KBM-7 (cell line): ENCODE data around the gene RTN4.

ENCODE experiments used
- DNase-seq: peaks from one replicate; pipeline ENCODE4 v3.0.0-alpha.2; 2015
- in situ Hi-C: fragments of 300-500 bp; cut with MboI; formaldehyde crosslinking; loops from 2 replicates; pipeline ENCODE4 v1.14.3; 2020; ENCODE audit warnings: low sequenced_read_pairs, low pct_unique_long_range_greater_than_20kb, mixed read lengths

Gene RTN4

GRCh38 chr2:54979321-54980044 is 70.8 kb downstream of the RTN4 start:
- DNase-seq: no peak
- in situ Hi-C loops: no loop called here

GRCh38 chr2:54977149-54977548 is 73.1 kb downstream of the RTN4 start:
- DNase-seq: peak; percentile 49
- in situ Hi-C loops: no loop called here

GRCh38 chr2:54975598-54976492 is 74.4 kb downstream of the RTN4 start:
- DNase-seq: no peak
- in situ Hi-C loops: no loop called here

- in situ Hi-C loops: no loop called here
- DNase-seq: no peak
These were observed 75.1 kb downstream of the RTN4 start for GRCh38 chr2:54975175-54975574.

GRCh38 chr2:54969940-54970338 is 80.3 kb downstream of the RTN4 start:
- in situ Hi-C loops: no loop called here
- no peak for DNase-seq

- no peak for DNase-seq
- in situ Hi-C loops: no loop called here
These were observed 80.8 kb downstream of the RTN4 start for GRCh38 chr2:54969295-54969939.

GRCh38 chr2:54968561-54969218 is 81.6 kb downstream of the RTN4 start:
- no peak for DNase-seq
- in situ Hi-C loops: no loop called here

GRCh38 chr2:54967759-54968365 is 82.4 kb downstream of the RTN4 start:
- no peak for DNase-seq
- in situ Hi-C loops: no loop called here

- DNase-seq: no peak
- in situ Hi-C loops: no loop called here
These were observed 83.0 kb downstream of the RTN4 start for GRCh38 chr2:54967269-54967668.

GRCh38 chr2:54966837-54967236 is 83.4 kb downstream of the RTN4 start:
- in situ Hi-C loops: no loop called here
- no peak for DNase-seq

GRCh38 chr2:54966165-54966832 is 84.0 kb downstream of the RTN4 start:
- in situ Hi-C loops: no loop called here
- no peak for DNase-seq

GRCh38 chr2:54965425-54965824 is 84.8 kb downstream of the RTN4 start:
- DNase-seq: no peak
- in situ Hi-C loops: no loop called here

GRCh38 chr2:54964816-54965215 is 85.4 kb downstream of the RTN4 start:
- DNase-seq: no peak
- in situ Hi-C loops: no loop called here

- no peak for DNase-seq
- in situ Hi-C loops: no loop called here
These were observed 86.0 kb downstream of the RTN4 start for GRCh38 chr2:54964271-54964670.

- in situ Hi-C loops: no loop called here
- DNase-seq: no peak
These were observed 86.8 kb downstream of the RTN4 start for GRCh38 chr2:54963476-54963875.

- DNase-seq: no peak
- in situ Hi-C loops: no loop called here
These were observed 87.3 kb downstream of the RTN4 start for GRCh38 chr2:54962935-54963440.

- no peak for DNase-seq
- in situ Hi-C loops: no loop called here
These were observed 87.7 kb downstream of the RTN4 start for GRCh38 chr2:54962511-54962910.

- no peak for DNase-seq
- in situ Hi-C loops: no loop called here
These were observed 90.1 kb downstream of the RTN4 start for GRCh38 chr2:54960164-54960563.
